OCI-LY7 (cell line): ENCODE measurements around the gene GATB.

ENCODE experiments used
- EZH2phosphoT487 ChIP-seq: fragments of 200-600 bp; sonication (generic); IDR thresholded peaks from 2 replicates; pipeline ENCODE4 v1.6.1; 2018; ENCODE audit warnings: low read depth, borderline replicate concordance, mild to moderate bottlenecking, mixed run types, antibody characterized with exemption, low read length, moderate library complexity, mixed read lengths
- TF ChIP-seq, protein P1 (sequence below): fragments of 200-600 bp; sonication (generic); conservative IDR thresholded peaks from 2 replicates; pipeline ENCODE4 v1.5.1; 2014; ENCODE audit warnings: mild to moderate bottlenecking, antibody characterized with exemption, low read length, moderate library complexity, mixed read lengths

- TF ChIP-seq, protein P1, sequence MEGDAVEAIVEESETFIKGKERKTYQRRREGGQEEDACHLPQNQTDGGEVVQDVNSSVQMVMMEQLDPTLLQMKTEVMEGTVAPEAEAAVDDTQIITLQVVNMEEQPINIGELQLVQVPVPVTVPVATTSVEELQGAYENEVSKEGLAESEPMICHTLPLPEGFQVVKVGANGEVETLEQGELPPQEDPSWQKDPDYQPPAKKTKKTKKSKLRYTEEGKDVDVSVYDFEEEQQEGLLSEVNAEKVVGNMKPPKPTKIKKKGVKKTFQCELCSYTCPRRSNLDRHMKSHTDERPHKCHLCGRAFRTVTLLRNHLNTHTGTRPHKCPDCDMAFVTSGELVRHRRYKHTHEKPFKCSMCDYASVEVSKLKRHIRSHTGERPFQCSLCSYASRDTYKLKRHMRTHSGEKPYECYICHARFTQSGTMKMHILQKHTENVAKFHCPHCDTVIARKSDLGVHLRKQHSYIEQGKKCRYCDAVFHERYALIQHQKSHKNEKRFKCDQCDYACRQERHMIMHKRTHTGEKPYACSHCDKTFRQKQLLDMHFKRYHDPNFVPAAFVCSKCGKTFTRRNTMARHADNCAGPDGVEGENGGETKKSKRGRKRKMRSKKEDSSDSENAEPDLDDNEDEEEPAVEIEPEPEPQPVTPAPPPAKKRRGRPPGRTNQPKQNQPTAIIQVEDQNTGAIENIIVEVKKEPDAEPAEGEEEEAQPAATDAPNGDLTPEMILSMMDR, result no peak
- TF ChIP-seq EZH2phosphoT487, result no peak
These were observed 43.4 kb upstream of the GATB start for GRCh38 chr4:151804086-151804630.
